ENCODE measurements around the gene IPPK.

DNA sequence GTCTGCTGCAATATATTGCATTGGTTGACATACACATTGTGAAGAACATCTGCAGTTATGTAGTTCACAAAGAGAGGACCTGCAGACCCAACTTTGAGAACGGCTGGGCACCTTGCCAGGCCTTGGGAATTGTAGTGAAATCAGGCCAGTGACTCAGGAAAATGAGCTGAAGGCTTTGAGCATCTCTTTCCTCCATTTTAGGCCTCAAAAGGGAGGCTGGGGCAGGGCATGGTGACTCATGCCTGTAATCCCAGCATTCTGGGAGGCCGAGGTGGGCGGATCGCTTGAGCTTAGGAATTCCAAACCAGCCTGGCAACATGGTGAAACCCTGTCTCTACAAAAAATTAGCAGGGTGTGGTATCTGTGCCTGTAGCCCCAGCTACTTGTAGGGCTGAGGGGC is 1.4 kb upstream of the IPPK start:
- TF ChIP-seq POLR2A (IDR thresholded peaks at IDR 0.05) (no peak), CTCF (IDR thresholded peaks at IDR 0.05) (no peak), EP300 (IDR thresholded peaks at IDR 0.05) (no peak)

Data from tibial nerve (tissue), 4 donors.